Left colon (tissue), 2 donors: ENCODE data around the gene TACR1. TPM values are rescaled to one million over a fixed set of nuclear protein-coding genes. Genes with fewer than 3 reads are reported as not detected.

Experiments used
- ATAC-seq: fragments of 200-7000 bp; cut with Tn5 transposase; one replicate; pipeline ENCODE4 v1.9.1; 2020; ENCODE audit warnings: mild to moderate bottlenecking, moderate library complexity
- DNase-seq, 2 donors: peaks; one replicate each; pipeline ENCODE4 v3.0.0-alpha.2; 2020
- intact Hi-C, 2 donors: fragments of 100-400 bp; cut with DNase I in 1 of 2; cut with micrococcal nuclease in 1 of 2; formaldehyde crosslinking; loops; one replicate each; pipeline versions ENCODE4 v1.11.2 to v1.14.0; 2022; cut with DNase I, micrococcal nuclease
- total RNA-seq, 2 donors: library from RNA; stranded (reverse); fragmentation: NEBNext Ultra II Directional; extraction: Animal tissue kit (Norgen Biotek cat#: 25700); gene quantifications; one replicate each; pipeline ENCODE4 v1.2.1, GENCODE V29; 2021
- donor health status: DM: no; HTN: no; CAD: no.
- donor health status: DM: yes; HTN: yes; CAD: no.

TACR1 gene
- total RNA-seq, 2 donors from 2014 or later: 0.34 to 1.1 TPM

DNA sequence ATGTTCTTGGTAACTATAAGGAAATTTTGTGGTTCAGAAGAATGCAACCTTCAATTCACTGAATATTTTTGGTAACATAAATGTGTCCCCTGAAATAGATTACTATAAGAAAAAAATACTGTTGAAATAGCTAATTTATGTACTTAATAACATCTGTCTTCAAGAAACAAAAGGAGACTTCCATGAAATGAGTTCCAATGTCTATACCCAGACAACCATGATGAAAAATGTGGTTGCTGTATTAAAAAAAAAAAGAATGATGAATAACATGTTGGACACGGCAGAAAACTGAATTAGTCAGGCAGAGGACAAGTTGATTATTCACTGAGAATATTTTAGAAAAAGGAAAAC is 98.5 kb downstream of the TACR1 start:
- intact Hi-C loops: no loop called here
- no peak for DNase-seq
- no peak for ATAC-seq

- ATAC-seq: no peak
- no peak for DNase-seq
- intact Hi-C loops: no loop called here
Measured at GRCh38 chr2:75100011-75100800, 99.1 kb downstream of the TACR1 start.

DNA sequence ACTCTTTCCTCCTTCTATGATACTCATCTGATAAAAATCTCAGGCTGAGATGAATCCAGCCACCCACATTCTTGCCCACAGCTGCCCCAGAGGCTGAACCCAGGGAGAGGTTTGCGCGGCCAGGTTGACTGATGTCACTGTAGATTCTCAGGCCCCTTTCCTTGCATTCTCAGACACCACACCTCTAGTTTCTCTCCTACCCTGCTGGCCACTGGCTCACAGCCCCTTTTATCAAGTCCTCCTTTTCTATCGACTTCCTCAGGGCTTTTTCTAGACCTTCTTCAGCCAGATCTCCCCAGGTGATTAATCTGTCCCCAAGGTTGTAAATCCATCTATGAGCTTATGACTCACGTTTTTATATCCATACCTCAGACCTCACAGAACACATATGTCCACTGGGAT is 99.8 kb downstream of the TACR1 start:
- no peak for DNase-seq
- intact Hi-C loops: no loop called here
- ATAC-seq: no peak

- DNase-seq (no peak), ATAC-seq (no peak)
- intact Hi-C loops: no loop called here
Measured at GRCh38 chr2:75098856-75099255, 100.5 kb downstream of the TACR1 start.

GRCh38 chr2:75097831-75098230 is 101.5 kb downstream of the TACR1 start:
- DNase-seq (no peak), ATAC-seq (no peak)
- intact Hi-C loops: no loop called here

GRCh38 chr2:75094405-75094804 is 104.9 kb downstream of the TACR1 start:
- ATAC-seq (no peak), DNase-seq (no peak)
- intact Hi-C loops: no loop called here

GRCh38 chr2:75090770-75091515 is 108.4 kb downstream of the TACR1 start:
- intact Hi-C loops: no loop called here
- no peak for ATAC-seq

GRCh38 chr2:75089471-75089870 is 109.8 kb downstream of the TACR1 start:
- ATAC-seq (no peak), DNase-seq (no peak)
- intact Hi-C loops: no loop called here

More at GRCh38 chr2:75090770-75091515, 108.4 kb downstream of the TACR1 start:
- no peak for DNase-seq

DNA sequence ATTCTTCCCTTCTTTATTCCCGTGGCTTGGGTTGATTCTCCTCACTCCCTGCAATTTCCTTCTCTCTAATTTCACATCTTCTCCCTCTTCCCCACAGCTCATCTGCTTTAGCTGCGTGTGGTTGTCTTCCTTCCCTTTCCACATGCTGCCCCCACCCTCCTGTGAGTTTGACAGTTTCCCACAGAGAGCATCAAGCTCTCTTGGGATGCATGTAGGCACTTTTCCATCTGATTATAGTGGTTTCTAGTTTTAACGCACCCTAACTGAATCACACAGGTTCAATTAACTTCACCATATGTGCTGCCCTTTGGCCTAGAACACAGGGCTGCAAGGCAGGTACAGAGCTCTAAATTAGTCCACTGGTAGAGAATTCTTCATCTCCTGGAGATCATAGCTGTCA is 110.5 kb downstream of the TACR1 start:
- intact Hi-C loops: no loop called here
- DNase-seq: no peak

GRCh38 chr2:75087736-75088135 is 111.6 kb downstream of the TACR1 start:
- no peak for ATAC-seq
- DNase-seq: no peak
- intact Hi-C loops: no loop called here

More for the DNA sequence above, 110.5 kb downstream of the TACR1 start:
- no peak for ATAC-seq

DNA sequence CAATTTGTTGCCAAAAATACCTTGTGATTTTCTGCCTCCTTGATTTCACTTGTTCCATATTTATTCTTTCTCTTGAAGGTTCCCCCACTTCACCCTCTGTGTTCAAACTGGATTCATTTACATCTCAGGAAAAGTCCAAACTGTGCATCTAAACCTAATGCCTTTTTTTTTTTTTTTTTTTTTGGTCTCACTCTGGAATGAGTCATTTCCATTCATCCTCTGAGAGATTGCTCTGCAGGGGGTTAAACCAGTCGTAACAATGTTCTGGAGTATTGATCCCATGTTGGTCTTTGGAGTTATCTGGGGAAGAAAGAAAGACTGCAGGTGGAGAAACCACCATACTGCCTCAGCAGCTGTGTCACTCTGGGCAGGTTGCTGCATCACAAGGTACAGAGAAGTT is 119.7 kb downstream of the TACR1 start:
- ATAC-seq: no peak
- intact Hi-C loops: no loop called here
- DNase-seq: no peak

DNA sequence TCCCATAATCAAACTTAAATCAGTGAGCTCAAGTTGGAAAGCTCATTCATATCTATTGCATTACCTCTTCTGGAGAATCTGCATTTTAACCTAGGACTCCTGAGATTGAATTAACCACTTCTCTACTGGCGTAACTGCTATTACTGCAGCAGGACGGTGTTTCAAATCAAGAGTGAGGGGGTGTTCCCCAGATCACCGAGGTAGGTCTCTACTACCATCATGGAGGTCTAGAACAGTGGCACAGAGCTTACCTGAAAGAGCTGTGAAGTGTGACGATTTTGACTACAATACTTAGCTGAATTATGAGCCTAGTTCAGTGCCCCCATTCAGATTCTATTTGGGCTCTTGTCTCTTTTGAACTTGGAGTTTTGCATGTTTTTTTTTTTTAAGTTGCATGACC is 121.4 kb downstream of the TACR1 start:
- DNase-seq (no peak), ATAC-seq (no peak)
- intact Hi-C loops: no loop called here

DNA sequence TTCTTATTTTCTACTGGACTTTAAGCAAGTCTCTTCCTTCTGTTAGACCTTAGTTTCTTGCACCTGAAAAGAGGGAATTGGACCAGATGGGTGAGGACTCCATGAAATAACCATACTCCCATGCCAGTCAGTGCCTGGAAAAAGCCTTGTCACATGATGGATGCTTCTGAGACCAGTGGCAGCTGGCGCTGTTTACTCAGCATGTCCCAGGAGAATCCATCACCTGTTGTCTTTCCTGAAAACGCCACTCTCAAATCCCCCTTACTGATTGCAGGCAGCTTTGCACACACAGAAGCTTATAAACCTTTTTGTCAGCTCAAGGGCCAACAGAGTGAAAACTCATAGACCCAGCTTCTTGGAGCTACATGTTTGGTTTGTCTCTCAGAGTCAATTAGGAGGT is 123.2 kb downstream of the TACR1 start:
- intact Hi-C loops: no loop called here
- no peak for ATAC-seq

DNA sequence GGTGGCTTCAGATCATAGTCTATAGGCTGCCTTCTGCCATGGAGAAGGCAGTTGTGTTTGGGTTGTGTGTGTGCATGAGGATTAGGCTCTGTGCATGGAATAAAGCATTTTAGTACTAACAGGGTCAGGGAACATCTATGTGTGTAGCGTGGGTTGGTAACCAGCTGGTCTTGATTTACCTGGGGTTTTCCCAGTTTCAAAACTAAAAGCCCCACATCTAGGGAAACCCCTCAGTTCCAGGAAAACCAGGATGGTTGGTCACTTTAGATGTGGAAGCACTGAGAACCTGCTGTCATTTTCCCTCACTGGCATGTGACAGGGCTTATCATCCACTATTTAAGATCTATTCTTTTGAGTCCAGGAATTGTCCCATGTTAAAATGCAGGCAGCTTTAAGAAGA is 124.6 kb downstream of the TACR1 start:
- ATAC-seq (no peak), DNase-seq (no peak)
- intact Hi-C loops: no loop called here

More for the DNA sequence above, 123.2 kb downstream of the TACR1 start:
- DNase-seq: no peak

GRCh38 chr2:75074228-75074627 is 125.1 kb downstream of the TACR1 start:
- no peak for ATAC-seq
- intact Hi-C loops: no loop called here
- no peak for DNase-seq

GRCh38 chr2:75071766-75072165 is 127.6 kb downstream of the TACR1 start:
- intact Hi-C loops: no loop called here
- ATAC-seq (no peak), DNase-seq (no peak)

GRCh38 chr2:75068546-75068945 is 130.8 kb downstream of the TACR1 start:
- DNase-seq (no peak), ATAC-seq (no peak)
- intact Hi-C loops: loop anchor here in 1 of 2 donors (10.0 kb wide), 1 partner anchor 336 kb away; no protein-coding TSS in a partner anchor

DNA sequence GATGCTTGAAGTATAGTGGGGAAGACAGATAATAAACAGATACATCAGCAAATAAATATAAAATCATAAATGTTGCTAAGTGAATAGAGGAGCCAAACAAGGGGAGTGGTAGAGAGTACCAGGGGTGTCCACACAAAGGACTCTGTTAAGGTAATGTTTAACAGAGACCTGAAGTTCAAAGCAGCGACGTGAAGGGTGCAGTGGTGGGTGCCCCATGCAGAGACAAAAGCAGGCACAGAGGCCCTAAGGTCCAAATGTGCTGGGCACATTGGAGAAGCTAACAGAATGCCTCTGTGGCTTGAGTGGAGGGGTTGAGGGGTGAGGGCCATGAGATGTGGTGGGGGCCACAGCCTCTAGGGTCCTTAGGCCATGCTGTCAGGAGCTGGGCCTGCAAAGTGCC is 131.8 kb downstream of the TACR1 start:
- intact Hi-C loops: loop anchor here in 1 of 2 donors (10.0 kb wide), 1 partner anchor 337 kb away; no protein-coding TSS in a partner anchor
- DNase-seq (no peak), ATAC-seq (no peak)

- ATAC-seq (no peak), DNase-seq (no peak)
- intact Hi-C loops: loop anchor here in 1 of 2 donors (10.0 kb wide), 1 partner anchor 338 kb away; no protein-coding TSS in a partner anchor
Measured at GRCh38 chr2:75066121-75066902, 133.0 kb downstream of the TACR1 start.
